ENCODE measurements around the gene LAPTM4A. TPM values are rescaled to one million over a fixed set of nuclear protein-coding genes. Genes with fewer than 3 reads are reported as not detected.

The LAPTM4A gene
- total RNA-seq, 4 donors from 2014 or later: 27.3 to 65.0 (median 50.0) TPM

- DNase-seq: no peak
- TF ChIP-seq CTCF (IDR thresholded peaks at IDR 0.05): no peak
- TF ChIP-seq POLR2A (IDR thresholded peaks at IDR 0.05): no peak
- Histone ChIP-seq H3K27me3 (no peaks in the 10 kb centered on the region), H3K27ac (no peak overlapping the region), H3K9me3 (no peaks in the 10 kb centered on the region), H3K4me1 (no peaks in the 10 kb centered on the region), H3K36me3 (no peaks in the 10 kb centered on the region), H3K4me3 (no peak overlapping the region)
These were observed 43.5 kb upstream of the LAPTM4A start for GRCh38 chr2:20094955-20095354.

- DNase-seq: no peak
- Histone ChIP-seq H3K27ac (no peak overlapping the region), H3K36me3 (no peaks in the 10 kb centered on the region), H3K4me3 (no peak overlapping the region), H3K27me3 (no peaks in the 10 kb centered on the region), H3K9me3 (no peaks in the 10 kb centered on the region), H3K4me1 (no peaks in the 10 kb centered on the region)
- TF ChIP-seq POLR2A (IDR thresholded peaks at IDR 0.05): no peak
- TF ChIP-seq CTCF (IDR thresholded peaks at IDR 0.05): no peak
These were observed 42.8 kb upstream of the LAPTM4A start for GRCh38 chr2:20094142-20094755.

- no peak overlapping the region for H3K4me3 ChIP-seq
- DNase-seq: peak in 2 of 3 donors; percentile 70 to 71
- no peaks in the 10 kb centered on the region for H3K4me1 ChIP-seq
- no peaks in the 10 kb centered on the region for H3K36me3 ChIP-seq
- no peaks in the 10 kb centered on the region for H3K9me3 ChIP-seq
- peak in 4 of 6 experiments; percentile 20 to 62 (median 58) for TF ChIP-seq CTCF (IDR thresholded peaks at IDR 0.05)
- TF ChIP-seq POLR2A (IDR thresholded peaks at IDR 0.05): no peak
- H3K27ac ChIP-seq: no peak overlapping the region
- H3K27me3 ChIP-seq: no peaks in the 10 kb centered on the region
These were observed 42.1 kb upstream of the LAPTM4A start for GRCh38 chr2:20093263-20094141.

- Histone ChIP-seq H3K9me3 (no peaks in the 10 kb centered on the region), H3K27ac (no peak overlapping the region), H3K4me1 (no peaks in the 10 kb centered on the region), H3K36me3 (no peaks in the 10 kb centered on the region), H3K27me3 (no peaks in the 10 kb centered on the region), H3K4me3 (no peak overlapping the region)
- no peak for DNase-seq
- TF ChIP-seq CTCF (IDR thresholded peaks at IDR 0.05) (no peak), POLR2A (IDR thresholded peaks at IDR 0.05) (no peak)
These were observed 41.4 kb upstream of the LAPTM4A start for GRCh38 chr2:20092901-20093235.

GRCh38 chr2:20092226-20092900 lies 40.9 kb upstream of the LAPTM4A start:
- Histone ChIP-seq H3K27me3 (no peaks in the 10 kb centered on the region), H3K27ac (peak overlapping the region in 2 of 4 donors; percentile 49 to 70), H3K4me1 (no peaks in the 10 kb centered on the region), H3K4me3 (no peak overlapping the region), H3K36me3 (no peaks in the 10 kb centered on the region), H3K9me3 (no peaks in the 10 kb centered on the region)
- no peak for TF ChIP-seq POLR2A (IDR thresholded peaks at IDR 0.05)
- no peak for TF ChIP-seq CTCF (IDR thresholded peaks at IDR 0.05)
- no peak for DNase-seq

Data from Peyer's patch (tissue), 4 donors.